K562 (cell line): ENCODE results near the gene SUMF1. TPM values are rescaled to one million over a fixed set of nuclear protein-coding genes. Genes with fewer than 3 reads are reported as not detected.

Experiments
- ATAC-seq: fragments of 200-7000 bp; cut with Tn5 transposase; 3 replicates; pipeline ENCODE4 v1.9.1; 2020; ENCODE audit warnings: moderate library complexity
- BruUV-seq: library from RNA; stranded (reverse); fragments of 400-500 nt; replicated peaks from 2 replicates; lab custom pipeline; 2021; lab: Mats Ljungman, UMichigan
- CTCF ChIA-PET: fragments of 300-600 bp; formaldehyde crosslinking; extraction: SDS; loops from one replicate; lab custom pipeline; 2021; ENCODE audit warnings: low intra/inter-chr PET ratio; lab: Yijun Ruan, JAX
- POLR2A ChIA-PET: fragments of 300-600, 350-650 bp; sonication (Branson Sonifier 250); formaldehyde crosslinking; extraction: SDS; loops from one replicate; lab custom pipeline; 2021; ENCODE audit warnings: antibody characterized with exemption, inconsistent platforms; lab: Yijun Ruan, JAX
- DNase-seq, 4 experiments: peaks; one replicate each; pipeline versions ENCODE4 v3.0.0 to v3.0.0-alpha.2; 2011 to 2018; ENCODE audit warnings: low spot score in 3 of 4, mixed read lengths in 3 of 4; ENCODE audit errors: extremely low read depth in 1 of 4
- FAIRE-seq: peaks from 2 replicates; lab custom pipeline; 2011; peaks lifted over from hg19 to GRCh38; lab: Jason Lieb, UNC
- H2AFZ ChIP-seq: 2 replicates; pipeline ENCODE4 v1.6.0; 2011; ENCODE audit warnings: low read depth, low read length, control low read depth, inconsistent platforms
- H3K27ac ChIP-seq: fragments of 200-600 bp; 3 replicates; pipeline ENCODE4 v1.8.0; 2011; ENCODE audit warnings: low read depth, mild to moderate bottlenecking, control low read depth, inconsistent platforms, low read length, moderate library complexity, mixed read lengths; ENCODE audit errors: extremely low read depth
- H3K27me3 ChIP-seq, 2 experiments: fragments of 300-600 bp in 1 of 2; 2 replicates in 1 of 2; 3 replicates in 1 of 2; pipeline versions ENCODE4 v1.6.0 to v1.8.0; 2011; ENCODE audit warnings: inconsistent platforms in 2 of 2, low read length in 2 of 2, mild to moderate bottlenecking in 1 of 2, mixed read lengths in 1 of 2, moderate library complexity in 1 of 2; ENCODE audit not compliant: control insufficient read depth in 2 of 2, insufficient read depth in 2 of 2
- H3K36me3 ChIP-seq: fragments of 300-600 bp; 3 replicates; pipeline ENCODE4 v1.8.0; 2011; ENCODE audit warnings: mild to moderate bottlenecking, low read length, inconsistent platforms; ENCODE audit not compliant: control insufficient read depth, insufficient read depth
- H3K4me1 ChIP-seq, 2 experiments: fragments of 200-600 bp in 1 of 2; replicated peaks in 1 of 2; 2 replicates in 1 of 2; 3 replicates in 1 of 2; pipeline versions ENCODE4 v1.5.1 to v1.8.0; 2011; ENCODE audit warnings: inconsistent platforms in 2 of 2, low read length in 2 of 2, mild to moderate bottlenecking in 1 of 2, mixed read lengths in 1 of 2, moderate library complexity in 1 of 2; ENCODE audit not compliant: control insufficient read depth in 2 of 2, insufficient read depth in 2 of 2
- H3K4me2 ChIP-seq: 2 replicates; pipeline ENCODE4 v1.6.1; 2011; ENCODE audit warnings: low read length, control low read depth, inconsistent platforms, mixed read lengths; ENCODE audit not compliant: insufficient read depth
- H3K4me3 ChIP-seq: fragments of 200-600 bp; sonication (generic), shearing (Covaris generic); 2 replicates; pipeline ENCODE4 v1.5.1; 2016; ENCODE audit warnings: control low read depth, inconsistent platforms
- H3K79me2 ChIP-seq: fragments of 200-600 bp; 3 replicates; pipeline ENCODE4 v1.8.0; 2011; ENCODE audit warnings: low read length, inconsistent platforms; ENCODE audit not compliant: control insufficient read depth, insufficient read depth
- H3K9ac ChIP-seq, 2 experiments: 2 replicates each; pipeline versions ENCODE4 v1.6.0 to v1.6.1; 2011; ENCODE audit warnings: low read depth in 2 of 2, low read length in 2 of 2, control low read depth in 1 of 2, inconsistent platforms in 1 of 2, mild to moderate bottlenecking in 1 of 2, mixed read lengths in 1 of 2; ENCODE audit not compliant: insufficient read depth in 1 of 2
- H3K9me1 ChIP-seq: one replicate; pipeline ENCODE4 v1.6.0; 2011; ENCODE audit warnings: inconsistent platforms, mild to moderate bottlenecking, low read length, moderate library complexity; ENCODE audit not compliant: control insufficient read depth, insufficient read depth
- H3K9me3 ChIP-seq: replicated peaks from 2 replicates; pipeline ENCODE4 v1.5.1; 2011; ENCODE audit warnings: low read depth, low read length, inconsistent platforms; ENCODE audit not compliant: control insufficient read depth, insufficient read depth
- H4K20me1 ChIP-seq: replicated peaks from 2 replicates; pipeline ENCODE4 v1.6.1; 2011; ENCODE audit warnings: low read length, inconsistent platforms, mixed read lengths; ENCODE audit not compliant: control insufficient read depth, insufficient read depth
- CBX3 ChIP-seq, 2 experiments: IDR thresholded peaks; 1 replicate in 1 of 2; 2 replicates in 1 of 2; pipeline ENCODE4 v1.6.1; 2012; ENCODE audit warnings: inconsistent platforms in 2 of 2, low read length in 2 of 2, borderline replicate concordance in 1 of 2, control low read depth in 1 of 2
- DMBX1 ChIP-seq: fragments of 250-450 bp; sonication (Bioruptor Pico); IDR thresholded peaks from 2 replicates; pipeline ENCODE4 v1.8.0; 2022; ENCODE audit warnings: inconsistent platforms, mild to moderate bottlenecking, moderate library complexity, borderline replicate concordance
- ZNF740 ChIP-seq, 3 experiments: fragments of 200-800 bp in 1 of 3; sonication (Bioruptor generic) in 1 of 3; sonication (generic) in 1 of 3; formaldehyde crosslinking in 1 of 3; IDR thresholded peaks; 2 replicates each; pipeline versions ENCODE4 v1.6.1 to v1.8.0; 2016 to 2022; ENCODE audit warnings: mild to moderate bottlenecking in 2 of 3, missing compliant biosample characterization in 2 of 3, missing genetic modification characterization in 2 of 3, missing genetic modification reagents in 1 of 3
- WGBS: fragments of 100-300 bp; shearing (Covaris generic); methylation state at CpG from one replicate; pipeline ENCODE4 v1.1.6; 2016; ENCODE audit warnings: low coverage, mixed read lengths; ENCODE audit not compliant: insufficient coverage; ENCODE audit errors: missing lambda C conversion rate; 5-methylcytosine and 5-hydroxymethylcytosine counted together
- in situ Hi-C: fragments of 300-500 bp; cut with MboI; formaldehyde crosslinking; loops from 4 replicates; pipeline ENCODE4 v1.15.0; 2018; ENCODE audit warnings: inconsistent platforms, mixed read lengths
- intact Hi-C: fragments of 100-400 bp; cut with micrococcal nuclease; formaldehyde crosslinking; loops from 2 replicates; pipeline ENCODE4 v1.14.2; 2022
- polyA plus RNA-seq, 8 experiments: library from polyadenylated mRNA; depleted of rRNA in 4 of 8; stranded (reverse) in 5 of 8; unstranded in 3 of 8; fragments of >200 nt; fragmentation: Nextera tagmentation in 2 of 8; fragmentation: Illumina TruSeq in 1 of 8; extraction: Ambion mirVana in 2 of 8; extraction: Trizol in 1 of 8; gene quantifications; 2 replicates each; pipeline versions ENCODE4 v1.2.1 to v1.2.3, GENCODE V29; 2011 to 2014; ENCODE audit warnings: inconsistent platforms in 1 of 8, missing spikeins in 1 of 8
- total RNA-seq, 7 experiments: library from RNA; depleted of rRNA in 6 of 7; stranded (reverse); fragments of >200 nt in 6 of 7; fragmentation: Illumina TruSeq in 2 of 7; extraction: Trizol in 2 of 7; gene quantifications; 2 replicates each; pipeline versions ENCODE4 v1.2.1 to v1.2.3, GENCODE V29; 2011 to 2021; ENCODE audit warnings: low replicate concordance in 1 of 7

Gene SUMF1
- total and polyA plus RNA-seq, 9 of the 15 experiments (the other 6 are each of a cell fraction or from before 2014, with no cell fraction given): 1.3 to 7.4 (median 4.2) TPM

GRCh38 chr3:4340077-4340410 lies 127.0 kb downstream of the SUMF1 start:
- intact Hi-C loops: no loop called here
- Histone ChIP-seq H3K27me3 (no peaks in the 10 kb centered on the region), H3K27ac (0 out of 3 replicates have a peak overlapping the region, but pooled peaks have one; percentile 11), H2AFZ (peak overlapping the region; percentile 64), H3K9me1 (no peaks in the 10 kb centered on the region), H3K79me2 (no peaks in the 10 kb centered on the region), H3K9me3 (no peaks in the 10 kb centered on the region), H3K9ac (no peak overlapping the region), H4K20me1 (no peaks in the 10 kb centered on the region), H3K4me2 (peak overlapping the region; percentile 59; the same call in 1 of the 2 replicates), H3K4me3 (no peak overlapping the region), H3K4me1 (peaks cover 0 to 12% of the 10 kb centered on the region in 2 experiments; a peak in 3 of 5 replicates), H3K36me3 (no peaks in the 10 kb centered on the region)
- BruUV-seq: no TSS peak
- TF ChIP-seq CBX3 (IDR thresholded peaks at IDR 0.05; ENCODE audit: borderline replicate concordance in 1 of 2, low read length in 2 of 2): peak in 1 of 2 experiments; percentile 86; a peak in 1 of 3 replicates
- no peak for TF ChIP-seq DMBX1 (CRISPR knock-in tag)
- 0 out of 2 replicates have a peak, but pooled peaks have one; percentile 26 for TF ChIP-seq ZNF740 (CRISPR knock-in tag; IDR thresholded peaks at IDR 0.05)
- no peak for TF ChIP-seq ZNF740 (tag; IDR thresholded peaks at IDR 0.05)
- ChIA-PET POLR2A (interaction anchor here (0.6 to 1.4 kb wide), 3 partner anchors 43 to 299 kb away, joined by 3 to 12 read pairs (median 3); partner anchors contain the start of gene ITPR1), CTCF (no interaction called here)
- FAIRE-seq (no peak), DNase-seq (no peak), ATAC-seq (no peak)
- 68% methylated on average over 4 of the region's 4 CpGs for WGBS
- in situ Hi-C loops: no loop called here
